Fibroblast of skin of left biceps (primary cell): ENCODE results near the gene PCDH8.

Source experiments
- DNase-seq, 2 experiments: peaks; one replicate each; pipeline ENCODE4 v3.0.0-alpha.2; 2013; ENCODE audit warnings: low read depth in 2 of 2

PCDH8 gene, protein sequence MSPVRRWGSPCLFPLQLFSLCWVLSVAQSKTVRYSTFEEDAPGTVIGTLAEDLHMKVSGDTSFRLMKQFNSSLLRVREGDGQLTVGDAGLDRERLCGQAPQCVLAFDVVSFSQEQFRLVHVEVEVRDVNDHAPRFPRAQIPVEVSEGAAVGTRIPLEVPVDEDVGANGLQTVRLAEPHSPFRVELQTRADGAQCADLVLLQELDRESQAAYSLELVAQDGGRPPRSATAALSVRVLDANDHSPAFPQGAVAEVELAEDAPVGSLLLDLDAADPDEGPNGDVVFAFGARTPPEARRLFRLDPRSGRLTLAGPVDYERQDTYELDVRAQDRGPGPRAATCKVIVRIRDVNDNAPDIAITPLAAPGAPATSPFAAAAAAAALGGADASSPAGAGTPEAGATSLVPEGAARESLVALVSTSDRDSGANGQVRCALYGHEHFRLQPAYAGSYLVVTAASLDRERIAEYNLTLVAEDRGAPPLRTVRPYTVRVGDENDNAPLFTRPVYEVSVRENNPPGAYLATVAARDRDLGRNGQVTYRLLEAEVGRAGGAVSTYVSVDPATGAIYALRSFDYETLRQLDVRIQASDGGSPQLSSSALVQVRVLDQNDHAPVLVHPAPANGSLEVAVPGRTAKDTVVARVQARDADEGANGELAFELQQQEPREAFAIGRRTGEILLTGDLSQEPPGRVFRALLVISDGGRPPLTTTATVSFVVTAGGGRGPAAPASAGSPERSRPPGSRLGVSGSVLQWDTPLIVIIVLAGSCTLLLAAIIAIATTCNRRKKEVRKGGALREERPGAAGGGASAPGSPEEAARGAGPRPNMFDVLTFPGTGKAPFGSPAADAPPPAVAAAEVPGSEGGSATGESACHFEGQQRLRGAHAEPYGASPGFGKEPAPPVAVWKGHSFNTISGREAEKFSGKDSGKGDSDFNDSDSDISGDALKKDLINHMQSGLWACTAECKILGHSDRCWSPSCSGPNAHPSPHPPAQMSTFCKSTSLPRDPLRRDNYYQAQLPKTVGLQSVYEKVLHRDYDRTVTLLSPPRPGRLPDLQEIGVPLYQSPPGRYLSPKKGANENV

DNA sequence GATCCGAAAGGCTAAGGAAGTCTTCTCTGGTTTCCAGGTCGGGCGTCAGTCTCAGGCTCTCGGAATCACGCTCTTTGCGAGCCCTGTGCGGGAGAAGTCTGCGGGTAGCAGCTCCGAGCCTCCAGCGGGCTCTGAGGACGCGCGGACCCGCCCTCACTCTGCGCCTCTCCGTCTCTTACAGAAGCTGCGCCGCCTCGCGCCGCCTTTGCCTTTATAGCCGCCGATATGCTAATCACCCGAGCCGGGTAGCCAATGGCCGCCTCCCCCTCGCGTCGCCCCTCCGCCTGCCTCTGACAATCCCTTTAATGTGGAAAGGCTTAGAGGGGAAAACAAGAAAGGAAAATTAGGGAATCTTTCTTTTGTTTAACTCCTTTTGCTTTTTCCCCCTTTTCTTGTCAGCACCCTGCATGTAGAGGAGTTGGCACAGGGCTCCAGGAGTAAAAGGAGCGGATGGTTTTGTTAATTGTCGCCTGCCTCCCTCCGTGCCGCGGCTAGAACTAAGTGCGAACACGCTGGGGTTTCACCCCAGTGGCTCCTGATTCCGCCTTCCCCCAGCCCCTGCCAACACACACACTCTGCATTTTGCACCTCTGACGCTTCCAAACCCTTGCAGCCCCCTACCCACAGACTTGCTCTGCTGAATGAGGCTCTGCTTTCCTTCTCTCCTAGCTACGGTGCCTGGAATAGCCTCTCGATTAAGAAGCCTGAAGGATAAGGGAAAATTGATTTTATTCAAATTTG, at the start of gene PCDH8:
Gene PCDH8 (minus strand): TSS at position 186 of the 741 bp plus-strand sequence. CDS start 204 bp downstream, outside the sequence.
- no peak for DNase-seq

DNA sequence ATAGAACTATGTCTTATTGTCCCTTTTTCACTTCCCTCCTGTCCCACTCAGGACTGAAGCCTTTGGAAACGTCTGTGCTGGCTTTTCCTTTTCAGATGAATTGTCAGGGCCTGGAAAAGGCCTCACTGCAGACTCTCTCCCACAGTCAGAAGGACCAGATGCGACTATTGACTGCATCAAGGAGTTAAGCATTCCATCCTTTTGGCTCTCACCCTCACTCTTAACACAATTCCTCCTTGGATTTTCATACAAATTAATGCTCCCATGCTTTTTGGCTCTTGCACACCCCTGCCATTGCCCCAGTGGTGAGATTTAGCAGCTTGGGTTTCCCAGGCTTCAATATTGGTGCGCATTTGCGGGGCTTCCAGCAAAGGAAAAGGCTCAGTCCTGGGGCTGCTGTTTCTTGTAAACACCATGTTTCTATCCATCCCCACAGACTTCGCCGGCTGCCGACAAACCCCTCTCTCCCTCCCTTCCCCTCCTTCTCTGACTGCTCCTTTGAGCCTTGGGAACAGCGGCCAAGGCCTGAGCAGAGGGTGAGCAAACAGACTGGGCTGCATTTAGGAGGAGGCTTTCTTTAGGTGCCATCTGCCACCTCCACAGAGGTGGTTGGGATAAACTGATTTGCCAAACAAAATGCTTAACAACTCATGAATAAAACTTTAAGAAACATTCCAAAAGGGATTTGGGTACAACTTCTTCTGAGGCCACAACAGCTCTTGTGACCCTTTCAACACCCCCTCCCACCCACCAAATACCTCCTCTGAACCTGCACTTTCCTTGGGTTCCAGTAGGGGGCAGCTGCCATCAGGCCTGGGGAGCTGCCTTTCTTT, 48.6 kb upstream of the PCDH8 start:
- DNase-seq = no peak

DNA sequence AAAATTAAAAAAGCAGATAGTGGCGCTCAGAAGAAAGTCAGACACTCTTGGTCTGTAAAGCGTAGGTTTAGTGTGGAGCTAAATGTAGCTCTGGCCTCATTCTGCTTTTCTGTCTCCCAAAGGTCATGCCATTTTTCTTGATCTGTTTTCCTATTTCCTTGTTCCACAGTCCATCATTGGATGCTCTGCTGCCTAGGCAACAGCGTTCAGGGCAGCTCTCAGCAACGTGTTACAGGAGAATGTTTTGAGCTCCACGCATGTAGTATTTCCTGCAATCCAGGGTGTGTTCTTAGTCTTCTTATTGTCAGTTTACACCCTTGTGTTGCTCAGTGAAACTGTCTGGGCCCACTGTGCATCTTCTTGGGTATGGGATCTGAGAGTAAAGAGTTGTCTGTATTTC, 46.0 kb upstream of the PCDH8 start:
- no peak for DNase-seq

DNA sequence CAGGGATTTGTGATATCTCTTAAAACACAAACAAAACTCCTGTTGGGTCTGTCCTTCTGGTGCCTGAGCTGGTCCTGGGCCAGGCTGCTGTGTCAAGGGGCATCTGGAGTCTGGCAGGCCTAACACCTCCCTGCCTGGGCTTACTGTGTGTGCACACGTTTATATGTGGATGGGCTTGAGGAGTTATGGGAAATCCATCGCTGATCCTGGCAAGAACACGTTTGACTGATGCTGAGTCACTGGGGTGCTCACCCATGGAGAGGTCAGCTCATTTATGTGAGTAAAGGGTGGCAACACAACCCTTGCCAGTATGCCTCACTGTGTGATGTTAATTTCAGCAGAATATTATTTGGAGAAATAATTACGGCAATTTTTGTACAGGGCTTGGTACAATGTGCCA, 44.5 kb upstream of the PCDH8 start:
- DNase-seq = no peak

DNA sequence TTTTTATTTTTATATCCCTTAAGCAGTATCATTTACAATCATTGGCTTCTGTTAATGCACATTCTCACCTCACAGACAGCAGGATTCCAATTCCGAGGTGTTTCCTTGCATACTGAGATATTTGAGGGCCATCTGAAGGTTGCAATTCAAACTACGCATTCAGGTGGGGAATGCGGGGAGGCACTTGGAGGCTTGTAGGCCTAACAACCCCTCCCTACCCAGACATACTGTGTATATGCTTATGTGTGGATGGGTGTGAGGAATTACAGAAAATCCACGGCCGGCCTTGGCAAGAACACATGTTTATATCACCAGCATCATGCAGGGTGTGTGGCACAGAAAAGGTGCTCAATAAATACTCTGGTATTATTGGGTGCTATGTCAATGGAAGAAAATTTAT, 43.3 kb upstream of the PCDH8 start:
- no peak for DNase-seq

DNA sequence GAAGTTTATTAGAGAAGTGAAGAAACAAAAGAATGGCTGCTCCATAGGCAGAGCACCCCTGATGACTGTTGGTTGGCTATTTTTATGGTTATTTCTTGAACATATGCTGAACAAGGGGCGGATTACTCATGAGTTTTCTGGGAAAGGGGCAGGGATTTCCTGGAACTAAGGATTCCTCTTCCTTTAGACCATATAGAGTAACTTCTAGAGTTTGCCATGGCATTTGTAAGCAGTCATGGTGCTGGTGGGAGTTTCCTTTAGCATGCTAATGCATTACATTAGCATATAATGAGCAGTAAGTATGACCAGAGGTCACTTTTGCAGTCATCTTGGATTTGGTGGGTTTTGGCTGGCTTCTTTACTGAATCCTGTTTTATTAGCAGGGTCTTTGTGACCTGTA, 38.7 kb upstream of the PCDH8 start:
- no peak for DNase-seq

DNA sequence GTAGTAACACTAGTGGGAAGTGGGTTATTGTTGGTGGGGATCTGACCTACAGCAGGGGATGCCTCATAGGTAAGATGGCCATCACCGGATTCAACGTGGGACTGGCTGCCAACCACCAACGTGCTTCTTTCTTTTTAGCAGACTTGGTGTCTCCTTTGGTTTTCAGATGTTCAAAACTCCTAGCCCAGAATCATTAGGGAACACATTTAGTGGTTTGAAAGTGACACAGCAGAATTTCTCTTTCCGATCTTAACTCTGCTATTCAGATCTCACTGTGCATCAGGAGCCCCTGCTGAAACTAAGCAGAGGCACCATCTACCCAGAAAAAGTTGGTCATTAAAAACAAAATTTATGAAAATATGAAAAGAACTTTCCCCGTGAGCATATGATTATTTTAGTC, 36.7 kb upstream of the PCDH8 start:
- DNase-seq = no peak

DNA sequence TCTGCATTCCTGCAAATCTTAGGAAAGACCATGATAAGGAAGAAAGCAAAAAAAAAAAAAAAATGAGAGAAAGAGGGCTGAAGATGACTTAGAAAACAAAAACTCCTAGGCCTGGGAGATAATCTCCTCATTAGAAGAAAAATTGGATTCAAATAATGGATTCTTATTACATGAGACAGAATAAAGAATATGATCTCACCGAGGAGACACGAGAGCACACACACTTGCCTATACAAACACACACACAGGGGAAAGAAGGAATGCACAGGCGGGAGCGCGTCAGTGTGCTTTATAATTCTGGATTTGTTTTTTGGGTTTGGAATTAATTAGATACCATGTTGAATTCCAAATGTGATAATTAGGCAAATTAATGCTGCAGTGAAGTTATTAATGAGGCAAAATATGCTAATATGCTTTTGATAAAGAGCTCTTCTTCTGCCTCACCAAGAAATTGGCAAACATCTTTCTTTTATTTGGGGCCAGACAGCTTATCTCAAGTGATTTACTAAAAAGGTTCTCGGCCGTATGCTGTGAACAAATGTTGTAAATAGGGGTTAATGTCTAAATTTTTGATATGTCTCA, 36.1 kb upstream of the PCDH8 start:
- no peak for DNase-seq

DNA sequence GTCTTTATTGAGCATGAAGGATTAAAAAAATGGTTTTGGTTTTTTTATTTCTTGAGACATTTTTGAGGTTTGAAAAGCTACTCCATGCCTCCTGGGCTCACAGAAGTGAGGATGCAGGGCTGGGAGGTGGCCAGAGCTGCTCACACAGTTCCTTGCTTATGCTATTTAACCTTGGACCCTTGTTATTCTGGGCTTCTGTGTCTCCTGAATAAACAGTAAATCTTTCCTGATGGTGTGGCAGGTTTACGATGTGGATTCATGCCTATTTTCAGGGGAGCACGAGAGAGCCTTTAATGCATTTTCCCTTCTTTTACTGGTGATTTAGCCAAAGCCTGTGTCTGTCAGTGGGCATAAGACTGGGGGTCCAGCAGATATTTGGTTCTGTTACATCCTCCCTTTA, 34.3 kb upstream of the PCDH8 start:
- DNase-seq = no peak

DNA sequence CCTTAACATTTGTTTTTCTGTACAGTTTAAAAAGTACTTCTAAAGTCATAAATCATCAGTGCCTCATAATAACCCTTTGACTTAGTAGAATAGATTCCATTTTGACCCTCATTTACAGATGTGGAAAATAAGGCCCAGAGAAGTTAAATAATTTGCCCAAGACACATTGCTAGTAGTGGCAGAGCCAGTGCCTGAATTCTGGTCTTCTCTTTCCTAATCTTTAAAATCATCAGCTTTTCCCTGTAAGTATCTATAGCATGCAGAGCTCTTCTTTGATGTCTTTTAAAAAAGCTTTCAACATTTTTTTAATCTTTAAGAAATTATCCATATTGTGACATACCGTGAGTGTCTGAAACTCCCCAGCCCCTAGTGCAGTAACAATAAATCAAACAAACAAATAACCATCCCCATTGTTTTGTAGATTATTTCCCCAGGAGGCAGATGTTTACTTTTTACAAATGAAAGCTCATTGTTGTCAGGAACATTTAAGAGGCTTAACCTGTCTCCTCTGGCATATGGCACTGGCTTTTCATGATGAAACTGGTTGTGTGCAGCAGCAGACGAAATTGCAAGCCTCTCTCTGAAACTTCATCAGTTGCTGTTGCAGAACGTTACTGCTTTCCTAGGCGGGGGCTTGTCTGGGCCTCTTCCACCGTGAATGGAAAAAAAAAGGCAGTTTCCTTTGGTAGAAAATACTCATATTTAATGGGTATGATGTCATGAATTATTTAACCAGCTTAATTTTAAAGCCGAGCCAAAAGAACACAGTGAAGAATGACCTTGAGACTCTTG, 31.7 kb upstream of the PCDH8 start:
- no peak for DNase-seq

DNA sequence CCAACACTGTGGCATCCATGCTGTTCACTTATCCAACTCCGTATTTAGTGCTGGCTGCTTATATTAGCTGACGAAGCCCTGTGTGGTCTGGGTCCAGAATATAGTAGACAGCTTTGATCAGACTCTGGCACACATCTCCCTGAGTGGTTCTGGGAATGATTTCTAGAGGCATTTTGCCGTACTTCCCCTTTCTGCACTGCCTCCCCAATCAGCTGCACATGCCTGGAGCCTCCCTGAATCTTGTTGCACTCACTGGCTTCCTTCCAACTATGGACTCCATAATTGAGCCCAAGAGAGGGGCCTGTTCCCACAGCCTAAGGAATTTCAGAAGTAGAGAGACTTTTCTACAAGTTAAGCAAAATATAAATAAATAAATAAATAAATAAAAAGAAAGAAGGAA, 30.4 kb upstream of the PCDH8 start:
- no peak for DNase-seq

DNA sequence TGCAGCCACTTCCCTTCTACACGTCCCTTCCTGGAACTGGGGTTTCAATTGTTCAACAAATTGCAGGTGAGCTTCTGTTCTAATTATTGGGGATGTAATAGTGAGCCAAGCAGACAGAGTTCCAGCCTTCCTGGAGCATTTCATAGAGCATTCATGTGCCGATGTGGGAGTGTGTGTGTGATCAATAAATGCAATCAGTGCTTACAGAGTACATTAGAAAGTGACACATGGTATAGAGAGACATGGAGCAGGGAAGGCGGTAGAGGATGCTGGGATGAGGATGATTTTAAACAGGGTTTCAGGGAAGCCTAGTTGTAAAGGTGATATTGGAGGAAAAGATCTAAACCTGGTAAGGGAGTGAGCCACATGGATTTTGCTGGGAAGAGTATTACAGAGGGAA, 21.7 kb upstream of the PCDH8 start:
- no peak for DNase-seq

DNA sequence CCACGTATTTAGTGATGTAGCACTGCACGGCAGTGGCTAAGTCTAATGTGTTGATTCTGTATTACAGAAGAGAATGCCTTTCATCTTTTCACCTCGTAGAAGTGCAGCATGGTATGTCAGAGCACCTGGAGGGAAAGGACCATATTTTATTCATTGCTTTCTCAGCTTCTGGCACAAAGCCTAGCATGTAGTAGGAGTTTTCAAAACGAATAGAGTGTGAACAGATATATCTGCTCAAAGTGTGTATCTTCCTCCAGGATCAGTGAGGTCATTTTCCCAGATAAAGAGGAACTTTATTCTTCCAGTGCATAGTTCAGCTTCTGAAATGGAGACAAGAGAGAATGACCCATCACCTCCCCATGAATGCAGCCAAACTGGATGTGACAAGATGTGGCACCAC, 21.2 kb upstream of the PCDH8 start:
- no peak for DNase-seq

DNA sequence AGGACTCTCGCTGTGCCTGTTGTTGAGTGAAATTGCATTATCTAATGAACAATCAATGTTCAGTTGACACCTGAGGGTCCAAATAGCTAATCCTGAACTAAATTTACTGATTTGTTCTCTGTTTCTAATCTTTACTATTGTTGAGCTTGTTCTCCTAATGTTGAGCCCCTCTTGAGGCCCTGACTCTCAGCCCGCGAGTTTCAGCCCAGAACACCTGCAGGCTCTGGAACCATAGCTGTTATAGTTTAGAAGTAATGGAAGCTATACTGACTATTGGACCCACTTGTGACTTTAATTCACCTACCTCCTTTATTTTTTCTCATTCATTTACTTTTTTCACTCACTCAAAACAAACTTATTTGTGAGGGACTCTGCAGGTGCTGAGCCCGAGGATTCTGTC, 20.6 kb upstream of the PCDH8 start:
- DNase-seq = no peak

DNA sequence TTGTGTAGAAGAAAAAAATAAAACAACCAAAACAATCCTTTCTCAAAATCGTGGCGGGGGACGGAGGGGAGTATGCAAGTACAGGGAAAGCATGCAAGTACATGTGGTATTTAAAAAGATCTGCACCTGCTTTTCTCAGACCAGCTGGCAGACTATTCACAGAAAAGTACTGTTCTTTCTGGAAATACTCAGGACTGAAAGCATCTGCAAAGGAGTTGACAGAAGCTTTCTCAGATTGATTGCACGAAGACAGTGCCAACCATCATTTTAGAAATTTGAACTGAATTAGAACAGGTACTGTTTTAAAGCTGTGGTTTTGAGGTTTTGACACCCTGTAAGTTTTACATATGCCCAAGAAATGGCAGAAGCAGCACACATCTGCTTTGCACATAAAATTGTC, 19.8 kb upstream of the PCDH8 start:
- no peak for DNase-seq

DNA sequence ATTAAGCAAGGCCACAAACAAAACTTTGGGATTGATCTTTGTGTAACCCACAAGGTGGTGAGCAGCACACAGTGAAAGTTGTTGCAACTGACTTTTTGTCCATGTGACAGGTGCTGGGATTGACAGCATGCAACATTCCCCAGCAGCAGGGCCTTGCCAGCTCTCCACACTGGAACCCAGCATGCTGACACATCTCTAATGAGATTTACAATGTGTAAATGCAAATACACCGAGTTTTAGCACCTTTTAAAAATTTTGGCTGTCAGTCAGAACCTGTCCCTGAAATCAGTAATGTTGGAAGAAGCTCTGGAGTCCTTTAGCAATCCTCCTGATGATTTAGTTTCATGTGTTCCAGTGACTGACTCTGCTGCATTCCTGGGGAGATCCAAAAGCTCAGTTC, 16.5 kb upstream of the PCDH8 start:
- no peak for DNase-seq

DNA sequence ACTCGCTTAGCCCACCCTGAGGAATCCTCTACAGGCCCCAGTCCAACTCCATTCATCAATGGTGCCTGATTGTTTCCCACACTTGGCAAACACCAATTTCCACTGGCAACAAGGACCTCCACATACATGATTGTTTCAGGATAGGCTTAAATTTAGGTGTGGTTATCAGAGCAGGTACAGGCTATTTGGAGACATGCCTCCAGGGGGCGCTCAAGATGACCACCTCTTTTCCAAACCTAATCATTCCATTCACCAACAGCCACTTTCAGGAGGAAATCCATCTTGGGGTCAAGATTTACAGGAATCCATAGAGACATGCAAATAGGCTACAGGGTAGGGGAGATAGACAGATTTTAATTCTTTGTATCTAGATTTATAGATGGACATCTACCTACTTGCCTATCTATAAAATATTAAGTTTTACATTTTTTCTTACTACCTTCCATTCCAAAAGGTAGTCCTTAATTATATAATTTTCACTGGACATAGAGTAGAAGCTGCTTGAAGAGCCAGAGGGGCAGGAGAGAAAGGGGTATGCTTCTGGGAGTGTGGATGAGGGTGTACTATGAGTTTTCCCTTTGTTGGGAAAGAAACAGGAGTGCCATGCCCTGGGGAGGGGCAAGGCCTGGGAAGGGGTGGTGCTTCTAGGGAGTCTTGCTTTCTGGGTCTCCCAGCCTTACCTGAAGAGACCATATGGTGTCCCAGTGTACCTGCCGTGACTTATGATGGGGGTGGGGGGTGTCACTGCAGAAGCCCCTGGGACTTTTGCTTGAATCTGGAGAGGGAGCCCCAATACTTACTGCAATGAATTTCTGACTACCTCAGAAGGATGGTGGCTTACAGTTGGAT, 14.1 kb upstream of the PCDH8 start:
- DNase-seq = no peak

DNA sequence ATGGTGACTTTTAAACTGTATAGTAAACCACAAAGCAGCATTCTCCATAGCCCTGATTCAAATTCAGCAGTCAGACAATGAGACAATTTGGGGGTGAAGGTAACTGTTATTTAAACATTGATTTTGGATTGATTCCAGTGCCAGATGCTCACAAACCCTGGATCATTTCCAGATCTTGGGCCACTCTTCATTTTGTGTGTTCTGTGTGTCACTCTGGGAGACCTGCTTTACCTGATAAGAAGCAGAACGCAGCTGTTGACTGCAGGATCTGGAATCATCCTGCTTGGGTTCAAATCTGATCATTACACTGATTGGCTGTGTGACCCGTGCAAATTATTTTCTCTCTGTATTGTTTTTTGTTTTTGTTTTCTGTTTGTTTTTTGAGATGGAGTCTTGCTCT, 4.0 kb upstream of the PCDH8 start:
- no peak for DNase-seq
